HG02938 (cell line): ENCODE results near the gene KCNK16.
A peak's percentile ranks its signal among the peaks of the same experiment; 100 is the strongest.

Experiments used
- ATAC-seq: cut with Tn5 transposase; IDR thresholded peaks from one replicate; pipeline ENCODE4 v1.9.1; 2021; ENCODE audit warnings: mild to moderate bottlenecking, moderate library complexity; ENCODE audit not compliant: unreplicated experiment

The KCNK16 gene

DNA sequence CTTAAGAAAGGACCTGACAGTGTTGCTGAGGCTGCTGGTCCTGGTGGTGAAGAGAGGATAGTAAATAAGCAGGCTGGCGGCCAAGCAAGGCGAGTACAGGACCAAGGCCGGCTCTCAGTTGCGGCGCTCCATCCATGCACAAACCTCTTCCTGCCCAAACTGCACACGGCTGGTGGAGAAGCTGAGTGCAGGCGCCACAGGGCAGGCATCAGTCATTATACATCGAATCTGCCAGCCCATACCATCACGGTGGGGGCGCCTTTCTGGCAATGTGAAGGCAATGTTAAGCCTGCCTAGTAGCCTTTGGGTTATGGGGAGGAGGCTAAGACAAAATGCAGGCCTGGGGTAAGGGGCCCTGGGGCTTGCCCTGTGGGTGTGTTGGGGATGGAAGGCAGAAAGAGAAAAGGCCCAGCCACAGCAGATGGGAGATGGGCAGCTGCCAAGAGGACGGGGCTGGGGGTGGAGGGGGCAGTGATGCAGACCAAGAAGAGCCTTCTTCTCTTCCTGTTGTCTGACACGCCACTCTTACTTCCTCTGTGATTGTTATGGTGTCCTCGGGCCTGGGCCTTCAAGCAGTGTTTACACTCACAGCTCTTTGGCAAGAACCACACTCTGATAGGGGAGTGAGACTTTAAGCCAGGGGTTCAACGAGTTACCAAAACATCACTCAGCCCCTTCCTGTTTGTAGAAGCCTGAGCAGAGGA lies 20.3 kb upstream of the KCNK16 start:
- peak; percentile 48 for ATAC-seq

- ATAC-seq = no peak
Measured at GRCh38 chr6:39341937-39342336, 19.4 kb upstream of the KCNK16 start.

DNA sequence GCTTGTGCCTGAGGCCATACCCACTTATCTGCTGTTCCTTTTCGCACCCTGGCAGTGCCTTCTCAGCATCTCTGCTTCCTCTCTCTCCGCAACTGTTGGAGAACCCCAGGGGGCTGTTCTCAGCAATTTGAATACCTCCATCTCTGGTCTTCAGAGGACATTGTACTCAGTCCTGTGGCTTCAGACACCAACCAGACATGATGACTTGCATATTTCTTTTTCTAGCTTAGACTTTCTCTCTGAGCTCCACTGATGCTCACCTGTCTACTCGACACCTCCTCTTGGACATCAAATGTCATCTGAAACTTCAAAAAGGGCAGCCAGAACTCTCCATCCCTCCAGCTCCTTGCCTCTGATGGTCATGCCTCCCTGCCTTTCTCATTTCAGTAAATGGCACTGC lies 18.9 kb upstream of the KCNK16 start:
- no peak for ATAC-seq

DNA sequence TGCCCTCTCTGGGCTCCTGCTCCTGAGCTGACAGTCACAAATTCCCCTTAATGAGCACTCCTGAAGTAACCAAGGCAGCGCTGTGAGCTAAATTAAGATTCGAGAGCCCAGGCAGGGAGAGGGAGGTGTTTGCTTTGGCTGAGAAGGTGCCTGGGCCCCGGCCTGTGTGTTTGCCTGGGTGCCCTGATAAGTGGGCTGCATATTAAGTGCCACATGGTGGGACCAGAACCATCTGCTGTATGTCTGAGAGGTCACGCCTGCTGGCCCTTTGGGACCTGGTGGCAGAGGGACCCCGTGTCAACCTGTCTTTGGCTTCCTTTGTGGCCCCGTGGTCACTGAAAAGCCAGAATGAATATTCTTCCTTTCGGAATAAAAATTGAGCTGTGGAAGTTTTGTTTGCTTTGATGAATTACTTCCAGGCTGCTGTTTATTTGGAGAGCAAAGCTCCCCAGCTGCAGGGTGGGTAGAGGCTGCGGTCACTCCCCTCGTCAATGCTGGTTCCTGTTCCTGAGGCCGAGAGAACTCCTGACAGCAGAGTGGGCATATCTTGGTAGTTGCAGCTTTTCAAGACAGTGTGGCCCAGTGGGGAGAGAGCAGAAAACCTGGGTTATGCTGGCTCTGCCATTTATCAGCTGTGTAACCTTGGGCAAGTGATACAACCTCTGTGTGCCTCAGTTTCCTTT lies 17.5 kb upstream of the KCNK16 start:
- no peak for ATAC-seq

DNA sequence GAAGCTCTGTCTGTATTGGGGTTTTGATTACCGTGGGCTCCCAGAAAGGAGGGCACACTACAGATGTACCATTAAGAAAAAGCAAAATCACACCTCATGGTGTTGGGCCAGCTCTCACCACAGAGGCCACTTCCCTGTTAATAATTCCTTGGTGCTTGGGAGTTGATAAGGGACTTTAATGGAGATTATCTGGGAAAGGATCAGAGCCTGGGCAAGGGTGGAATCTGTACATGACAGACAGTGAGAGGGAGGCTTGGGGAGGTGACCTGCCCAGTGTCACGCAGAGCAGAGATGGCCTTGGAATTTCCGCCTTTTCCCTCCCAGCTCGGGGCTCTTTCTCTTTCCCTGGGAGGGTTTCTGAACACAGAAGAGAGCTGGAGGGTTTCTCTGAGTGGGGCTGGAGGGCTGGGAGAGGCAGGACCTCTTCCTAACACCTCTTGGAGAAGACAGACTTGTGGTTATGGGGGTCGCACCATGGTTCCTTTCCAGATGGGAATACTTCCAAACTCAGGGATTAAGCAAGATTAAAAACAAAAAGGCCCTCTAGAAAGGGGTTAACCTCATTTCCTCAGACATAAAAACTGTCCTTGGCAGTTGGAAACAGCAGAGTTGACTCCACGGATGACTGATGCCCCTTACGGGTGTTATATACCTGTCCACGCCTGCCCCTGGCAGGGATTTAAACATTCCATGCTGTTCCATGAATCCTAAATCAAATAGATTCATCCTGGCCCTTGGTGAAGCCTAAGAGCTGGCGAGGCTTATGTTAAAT lies 16.8 kb upstream of the KCNK16 start:
- ATAC-seq = no peak

GRCh38 chr6:39338397-39338796 lies 15.9 kb upstream of the KCNK16 start:
- no peak for ATAC-seq

DNA sequence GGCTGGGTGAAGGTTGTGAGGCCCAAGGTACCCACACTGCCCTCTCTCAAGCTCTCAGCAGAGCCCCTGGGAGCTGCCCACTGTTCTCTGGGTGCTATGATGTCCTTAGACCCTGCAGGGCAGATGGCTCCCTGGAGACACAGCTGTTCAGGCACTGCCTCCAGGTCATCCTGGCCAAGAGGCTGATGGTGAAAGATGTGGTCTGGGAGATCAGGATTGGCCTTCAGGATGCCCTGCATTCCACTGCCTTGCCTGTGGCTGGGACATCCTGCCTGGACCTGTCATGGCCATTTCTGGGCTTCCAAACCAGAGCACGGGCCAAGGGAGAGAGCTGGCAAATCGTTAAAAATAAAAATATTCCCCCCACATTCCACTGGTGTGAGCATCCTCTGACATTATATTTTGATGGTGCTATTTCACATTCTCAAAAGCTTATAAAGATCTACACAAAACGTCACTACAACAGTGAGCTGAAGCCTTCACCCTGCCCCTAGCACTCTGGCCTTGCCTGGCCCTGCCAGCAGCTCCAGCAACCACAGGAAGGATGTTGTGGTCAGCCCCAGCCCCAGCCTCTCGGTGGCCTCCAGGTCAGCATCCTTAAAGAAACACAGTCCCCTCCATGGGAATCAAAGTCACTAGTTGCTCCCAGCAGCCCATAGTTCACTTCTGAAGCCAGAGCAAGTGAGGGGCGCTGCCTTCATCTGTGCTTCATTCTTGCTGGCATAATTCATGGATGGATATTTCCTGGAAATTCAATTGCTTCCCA lies 13.5 kb upstream of the KCNK16 start:
- ATAC-seq = no peak

GRCh38 chr6:39333644-39334438 lies 11.3 kb upstream of the KCNK16 start:
- ATAC-seq = no peak

DNA sequence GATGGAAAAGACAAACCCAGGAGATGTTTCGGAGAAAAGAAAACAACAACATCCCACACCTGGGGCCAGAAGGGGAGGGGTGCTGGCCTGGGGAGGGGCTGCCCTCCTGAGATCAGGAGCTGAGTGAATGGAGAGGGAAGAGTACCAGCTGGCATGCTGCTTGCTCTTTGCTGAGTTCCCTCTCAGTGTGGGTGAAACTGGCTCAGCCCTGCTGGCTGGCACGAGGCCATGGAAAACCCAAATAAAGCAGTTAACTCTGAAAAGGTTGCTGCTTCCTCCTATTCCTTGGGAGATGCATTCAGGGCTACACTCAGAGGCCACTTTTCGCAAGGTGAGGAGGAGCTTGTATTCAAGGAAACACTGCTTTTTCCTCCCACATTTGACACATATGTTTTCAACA lies 8.0 kb upstream of the KCNK16 start:
- ATAC-seq = no peak

DNA sequence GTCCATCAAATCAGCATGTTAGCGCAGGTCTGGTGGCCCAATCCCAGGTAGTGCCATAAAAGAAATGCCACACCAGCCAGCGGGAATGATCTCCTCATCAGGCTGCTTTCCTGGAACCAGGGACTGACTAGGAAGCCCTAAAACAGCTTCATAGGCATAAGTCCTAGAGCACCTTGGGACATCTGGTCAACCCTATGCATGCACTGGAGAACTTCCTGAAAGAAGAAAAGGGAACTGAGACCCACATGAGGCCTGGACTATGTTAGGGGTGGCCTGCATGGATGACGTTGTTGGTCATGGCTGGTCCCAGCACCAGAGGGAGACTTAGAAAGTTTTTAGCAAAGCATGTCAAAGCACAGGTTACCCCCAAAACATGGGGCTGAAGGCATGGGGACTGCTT lies 7.6 kb upstream of the KCNK16 start:
- ATAC-seq = peak; percentile 84

DNA sequence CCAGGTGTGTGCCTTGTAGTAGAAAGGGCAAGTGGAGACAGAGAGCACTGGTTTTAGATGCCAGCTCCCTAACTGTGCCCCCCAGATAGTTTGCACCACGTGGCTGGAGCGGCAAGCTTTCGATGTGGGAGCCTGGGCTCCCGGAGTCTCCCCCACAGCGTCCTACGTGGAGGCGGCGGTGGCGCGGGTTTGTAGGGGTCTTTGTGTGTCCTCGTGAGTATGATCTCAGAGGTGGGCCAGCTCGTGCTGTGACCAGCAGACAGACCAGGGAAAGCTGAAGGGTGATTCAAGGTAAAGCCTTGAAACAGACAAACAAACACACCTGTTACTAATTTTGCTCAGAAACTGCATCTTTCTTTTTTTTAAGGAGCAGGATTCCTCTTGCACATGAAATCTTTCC lies 5.6 kb upstream of the KCNK16 start:
- no peak for ATAC-seq

GRCh38 chr6:39327507-39327906 lies 5.0 kb upstream of the KCNK16 start:
- ATAC-seq = no peak

- no peak for ATAC-seq
Measured at GRCh38 chr6:39321761-39322160, 741 bp downstream of the KCNK16 start.

DNA sequence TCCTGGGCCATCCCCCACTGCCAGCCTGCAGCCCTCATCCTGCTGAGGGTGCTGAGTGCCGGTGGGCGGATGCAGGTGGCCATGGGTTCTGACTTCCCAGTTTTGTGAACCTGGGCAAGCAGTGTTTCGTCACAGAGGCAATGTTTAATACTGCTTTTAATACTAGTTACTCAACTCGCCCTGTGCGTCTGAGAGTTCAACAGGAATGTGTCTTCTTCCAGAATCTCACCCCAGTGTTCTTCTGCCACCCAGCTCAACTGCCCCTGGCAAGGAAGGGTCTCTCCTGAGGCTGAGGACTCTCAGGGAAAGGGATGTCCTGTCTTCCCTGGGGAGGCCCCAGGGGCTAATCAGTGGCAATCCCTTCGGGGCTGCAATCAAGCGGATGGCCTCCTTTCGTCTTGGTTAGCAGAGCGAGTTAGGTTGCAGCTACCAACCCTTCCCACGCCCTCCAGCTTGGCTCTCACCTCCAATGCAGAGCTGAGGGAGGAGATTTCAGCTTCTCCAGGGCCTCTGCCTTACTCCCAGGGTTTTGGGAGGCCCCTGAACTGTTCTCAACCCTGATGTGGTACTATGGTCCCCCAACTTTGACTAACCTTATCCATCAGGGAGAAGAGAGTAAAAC lies 2.0 kb downstream of the KCNK16 start:
- no peak for ATAC-seq

GRCh38 chr6:39319621-39320362 lies 2.7 kb downstream of the KCNK16 start:
- no peak for ATAC-seq

GRCh38 chr6:39317256-39317655 lies 5.2 kb downstream of the KCNK16 start:
- ATAC-seq = no peak

DNA sequence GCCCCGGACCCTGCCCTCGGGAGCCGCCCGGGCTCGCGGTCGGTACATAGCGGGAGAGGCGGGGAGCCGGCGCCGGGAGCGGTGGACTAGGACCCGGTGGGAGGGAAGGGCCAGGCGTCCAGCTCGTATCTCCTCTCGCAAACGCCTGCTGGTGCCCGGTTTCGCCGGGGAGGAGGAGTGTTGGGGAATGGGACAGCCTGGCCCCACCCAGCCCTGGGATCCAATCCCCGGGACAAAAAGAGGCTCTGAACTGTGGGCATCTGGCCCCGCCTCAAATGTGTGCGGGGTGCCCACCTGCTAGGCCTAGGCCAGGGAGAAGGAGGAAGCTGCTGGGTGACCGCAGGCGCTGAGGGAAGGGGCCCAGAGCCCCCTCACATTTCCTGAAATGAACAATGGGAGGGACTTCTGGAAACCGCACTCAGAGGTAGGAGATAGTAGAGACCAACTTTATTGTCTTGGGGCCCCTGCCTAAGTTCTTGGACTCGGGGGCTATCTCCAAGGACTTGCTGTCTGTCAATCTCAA lies 8.2 kb downstream of the KCNK16 start, which contains the start of gene KCNK17:
TSS of gene KCNK17 (minus strand) at position 147 of the 523 bp plus-strand sequence. CDS start at position 48, 99 bp downstream.
- ATAC-seq = no peak

DNA sequence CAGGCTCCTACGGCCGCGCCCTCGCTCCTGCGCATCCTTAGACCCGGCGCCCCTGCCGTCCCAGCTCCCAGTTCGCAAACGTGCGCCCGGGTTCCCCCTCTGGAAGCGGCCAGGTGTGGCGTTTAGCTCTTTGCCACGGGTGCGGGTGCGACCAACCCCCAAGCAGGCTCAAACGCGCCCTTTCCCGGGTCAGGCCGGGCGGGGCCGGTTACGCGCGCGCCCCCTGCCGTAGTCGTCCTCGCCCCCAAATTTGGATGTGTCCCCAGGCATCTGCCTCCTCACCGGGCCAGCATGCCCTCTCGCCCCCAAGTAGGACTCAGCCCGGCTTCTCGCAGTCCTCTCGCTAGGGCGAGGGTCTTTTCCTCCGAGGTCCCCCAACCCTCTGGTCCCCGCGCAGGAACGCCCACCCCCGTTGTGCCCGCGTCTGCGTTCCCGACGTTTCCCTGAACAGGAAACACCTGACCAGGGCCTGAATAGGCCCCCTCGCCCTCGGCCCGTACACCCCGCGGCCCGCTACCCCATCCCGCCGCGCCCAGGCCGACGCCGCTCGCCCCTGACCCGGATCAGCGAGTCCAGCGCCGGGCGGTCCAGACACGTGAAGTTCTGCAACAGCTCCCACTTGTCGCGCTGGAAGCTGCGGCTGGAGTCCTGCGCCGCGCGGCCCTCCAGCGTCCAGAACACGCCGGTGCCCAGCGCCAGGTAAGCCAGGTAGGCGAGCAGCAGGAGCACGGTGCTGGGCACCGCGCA lies 8.8 kb downstream of the KCNK16 start:
- ATAC-seq = no peak
